GM19395 (cell line): ENCODE results near the gene SUDS3.
A peak's percentile ranks its signal among the peaks of the same experiment; 100 is the strongest.
"Not testable (repeated sequence)": the region's sequence is repeated elsewhere in the genome, so short reads cannot be mapped to it uniquely, and the experiment has no call there.

Experiments
- ATAC-seq: cut with Tn5 transposase; IDR thresholded peaks from one replicate; pipeline ENCODE4 v1.9.1; 2021; ENCODE audit warnings: mild to moderate bottlenecking, moderate library complexity; ENCODE audit not compliant: unreplicated experiment

Gene SUDS3

GRCh38 chr12:118376089-118377020 is at the start of gene SUDS3:
SUDS3 (plus strand) TSS chr12:118376555; CDS start chr12:118376692, 137 bp downstream.
- peak; percentile 37 for ATAC-seq

GRCh38 chr12:118326991-118327390 is 49.4 kb upstream of the SUDS3 start:
- no peak for ATAC-seq

- ATAC-seq = no peak
Observed at GRCh38 chr12:118327391-118327790, 49.0 kb upstream of the SUDS3 start.

- no peak for ATAC-seq
Observed at GRCh38 chr12:118328486-118329330, 47.6 kb upstream of the SUDS3 start.

GRCh38 chr12:118330421-118331018 is 45.8 kb upstream of the SUDS3 start:
- ATAC-seq = peak; percentile 80

- no peak for ATAC-seq
Observed at GRCh38 chr12:118332511-118332910, 43.8 kb upstream of the SUDS3 start.

- ATAC-seq = no peak
Observed at GRCh38 chr12:118334241-118334640, 42.1 kb upstream of the SUDS3 start.

- no peak for ATAC-seq
Observed at GRCh38 chr12:118334939-118335567, 41.3 kb upstream of the SUDS3 start.

GRCh38 chr12:118336123-118336522 is 40.2 kb upstream of the SUDS3 start:
- ATAC-seq = no peak

GRCh38 chr12:118337194-118337838 is 39.0 kb upstream of the SUDS3 start:
- ATAC-seq = no peak

- ATAC-seq = no peak
Observed at GRCh38 chr12:118342090-118342489, 34.3 kb upstream of the SUDS3 start.

GRCh38 chr12:118344829-118345228 is 31.5 kb upstream of the SUDS3 start:
- ATAC-seq = no peak

- ATAC-seq = no peak
Observed at GRCh38 chr12:118345355-118345754, 31.0 kb upstream of the SUDS3 start.

GRCh38 chr12:118346895-118347294 is 29.5 kb upstream of the SUDS3 start:
- ATAC-seq = peak; percentile 78

- ATAC-seq = no peak
Observed at GRCh38 chr12:118347916-118348315, 28.4 kb upstream of the SUDS3 start.

- no peak for ATAC-seq
Observed at GRCh38 chr12:118350908-118351559, 25.3 kb upstream of the SUDS3 start.

- no peak for ATAC-seq
Observed at GRCh38 chr12:118353721-118354120, 22.6 kb upstream of the SUDS3 start.

GRCh38 chr12:118354503-118354902 is 21.9 kb upstream of the SUDS3 start:
- ATAC-seq = not testable (repeated sequence)

- no peak for ATAC-seq
Observed at GRCh38 chr12:118354903-118355302, 21.5 kb upstream of the SUDS3 start.

- no peak for ATAC-seq
Observed at GRCh38 chr12:118355843-118356242, 20.5 kb upstream of the SUDS3 start.
